HepG2 (cell line): ENCODE data around the gene CCDC86. TPM values are rescaled to one million over a fixed set of nuclear protein-coding genes. Genes with fewer than 3 reads are reported as not detected.

Source experiments
- ATM ChIP-seq: fragments of 450-650 bp; IDR thresholded peaks from 2 replicates; pipeline ENCODE4 v1.7.1; 2017; ENCODE audit warnings: mild to moderate bottlenecking, borderline replicate concordance
- CHCHD3 ChIP-seq: sonication (generic); formaldehyde crosslinking; IDR thresholded peaks from 2 replicates; pipeline ENCODE4 v1.8.0; 2022; ENCODE audit warnings: mild to moderate bottlenecking, missing genetic modification reagents, moderate library complexity
- CHD2 ChIP-seq: IDR thresholded peaks from 2 replicates; pipeline ENCODE4 v1.6.1; 2011; ENCODE audit warnings: low read depth, low read length, improper control_type of control experiment
- DZIP1 ChIP-seq: sonication (generic); formaldehyde crosslinking; IDR thresholded peaks from 2 replicates; pipeline ENCODE4 v1.5.0; 2020; ENCODE audit warnings: mild to moderate bottlenecking, missing genetic modification reagents
- ELF4 ChIP-seq: sonication (generic); formaldehyde crosslinking; IDR thresholded peaks from 2 replicates; pipeline ENCODE4 v1.5.0; 2020; ENCODE audit warnings: missing genetic modification reagents, mild to moderate bottlenecking, moderate library complexity, borderline replicate concordance
- GTF2F1 ChIP-seq: fragments of 150-350 bp; IDR thresholded peaks from 2 replicates; pipeline ENCODE4 v1.6.1; 2014; ENCODE audit warnings: low read length
- HMG20A ChIP-seq: IDR thresholded peaks from 2 replicates; pipeline ENCODE4 v1.6.1; 2016; ENCODE audit warnings: borderline replicate concordance
- IKZF4 ChIP-seq: sonication (generic); formaldehyde crosslinking; IDR thresholded peaks from 2 replicates; pipeline ENCODE4 v1.5.1; 2020; ENCODE audit warnings: borderline replicate concordance, mild to moderate bottlenecking, low read depth, missing genetic modification reagents; ENCODE audit errors: not compliant biosample characterization
- KAT8 ChIP-seq: IDR thresholded peaks from 2 replicates; pipeline ENCODE4 v1.6.1; 2016; ENCODE audit warnings: missing genetic modification reagents, missing compliant biosample characterization
- KDM4B ChIP-seq: sonication (generic); formaldehyde crosslinking; IDR thresholded peaks from 2 replicates; pipeline ENCODE4 v1.4.0; 2020; ENCODE audit warnings: missing genetic modification reagents
- MBD4 ChIP-seq: IDR thresholded peaks from 2 replicates; pipeline ENCODE4 v1.6.1; 2012; ENCODE audit warnings: low read length, inconsistent platforms, borderline replicate concordance
- MYNN ChIP-seq: sonication (generic); formaldehyde crosslinking; IDR thresholded peaks from 2 replicates; pipeline ENCODE4 v1.4.0; 2020; ENCODE audit warnings: mild to moderate bottlenecking, low read depth, missing genetic modification reagents
- PPARG ChIP-seq: conservative IDR thresholded peaks from 2 replicates; pipeline ENCODE4 v1.6.1; 2016; ENCODE audit warnings: missing biosample characterization, missing genetic modification reagents
- RFX5 ChIP-seq: IDR thresholded peaks from 2 replicates; pipeline ENCODE4 v1.6.1; 2011; ENCODE audit warnings: low read depth, low read length, improper control_type of control experiment
- RNF2 ChIP-seq: fragments of 450-650 bp; conservative IDR thresholded peaks from 2 replicates; pipeline ENCODE4 v1.6.1; 2016; ENCODE audit warnings: low read depth
- SP5 ChIP-seq: IDR thresholded peaks from 2 replicates; pipeline ENCODE4 v1.6.1; 2016; ENCODE audit warnings: low read depth, borderline replicate concordance
- UBTF ChIP-seq: sonication (generic); formaldehyde crosslinking; IDR thresholded peaks from 2 replicates; pipeline ENCODE4 v1.4.0; 2020; ENCODE audit warnings: mild to moderate bottlenecking, missing genetic modification reagents
- ZNF225 ChIP-seq: sonication (generic); formaldehyde crosslinking; IDR thresholded peaks from 2 replicates; pipeline ENCODE4 v1.4.0; 2020; ENCODE audit warnings: mild to moderate bottlenecking, missing genetic modification reagents
- ZNF256 ChIP-seq: sonication (generic); formaldehyde crosslinking; conservative IDR thresholded peaks from 2 replicates; pipeline ENCODE4 v1.4.0; 2020; ENCODE audit warnings: missing genetic modification reagents
- ZNF558 ChIP-seq: sonication (generic); formaldehyde crosslinking; IDR thresholded peaks from 2 replicates; pipeline ENCODE4 v1.9.0; 2022; ENCODE audit warnings: mild to moderate bottlenecking, missing genetic modification reagents, borderline replicate concordance
- ZNF749 ChIP-seq: sonication (generic); formaldehyde crosslinking; IDR thresholded peaks from 2 replicates; pipeline ENCODE4 v1.8.0; 2022; ENCODE audit warnings: mild to moderate bottlenecking, missing genetic modification reagents, moderate library complexity, borderline replicate concordance
- ZNF75D ChIP-seq: sonication (generic); formaldehyde crosslinking; IDR thresholded peaks from 2 replicates; pipeline ENCODE4 v1.8.1; 2023; ENCODE audit warnings: missing genetic modification reagents, mild to moderate bottlenecking, borderline replicate concordance
- ZNF768 ChIP-seq: sonication (generic); formaldehyde crosslinking; IDR thresholded peaks from 2 replicates; pipeline ENCODE4 v1.4.0; 2020; ENCODE audit warnings: missing genetic modification reagents
- polyA plus RNA-seq, 8 experiments: library from polyadenylated mRNA; depleted of rRNA in 3 of 8; stranded (reverse) in 7 of 8; unstranded in 1 of 8; fragments of >200 nt; fragmentation: Illumina TruSeq in 4 of 8; extraction: Trizol in 4 of 8; gene quantifications; 2 replicates each; pipeline versions ENCODE4 v1.2.1 to v1.2.3, GENCODE V29; 2011 to 2016; ENCODE audit warnings: low read depth in 4 of 8, missing spikeins in 1 of 8, mixed read lengths in 1 of 8; ENCODE audit not compliant: insufficient read depth in 1 of 8
- total RNA-seq, 5 experiments: library from RNA; depleted of rRNA; stranded (reverse); fragments of >200 nt; fragmentation: Illumina TruSeq; extraction: Trizol; gene quantifications; 2 replicates each; pipeline ENCODE4 v1.2.3, GENCODE V29; 2016; ENCODE audit warnings: low read depth in 1 of 5
- TF ChIP-seq, protein P1 (sequence below): sonication (generic); formaldehyde crosslinking; IDR thresholded peaks from 2 replicates; pipeline ENCODE4 v1.5.1; 2020; ENCODE audit warnings: missing genetic modification reagents, mild to moderate bottlenecking, borderline replicate concordance

Gene CCDC86
- total and polyA plus RNA-seq, 2 of the 13 experiments (the other 11 are each of a cell fraction or from before 2014, with no cell fraction given): 33.8 to 37.6 TPM

DNA sequence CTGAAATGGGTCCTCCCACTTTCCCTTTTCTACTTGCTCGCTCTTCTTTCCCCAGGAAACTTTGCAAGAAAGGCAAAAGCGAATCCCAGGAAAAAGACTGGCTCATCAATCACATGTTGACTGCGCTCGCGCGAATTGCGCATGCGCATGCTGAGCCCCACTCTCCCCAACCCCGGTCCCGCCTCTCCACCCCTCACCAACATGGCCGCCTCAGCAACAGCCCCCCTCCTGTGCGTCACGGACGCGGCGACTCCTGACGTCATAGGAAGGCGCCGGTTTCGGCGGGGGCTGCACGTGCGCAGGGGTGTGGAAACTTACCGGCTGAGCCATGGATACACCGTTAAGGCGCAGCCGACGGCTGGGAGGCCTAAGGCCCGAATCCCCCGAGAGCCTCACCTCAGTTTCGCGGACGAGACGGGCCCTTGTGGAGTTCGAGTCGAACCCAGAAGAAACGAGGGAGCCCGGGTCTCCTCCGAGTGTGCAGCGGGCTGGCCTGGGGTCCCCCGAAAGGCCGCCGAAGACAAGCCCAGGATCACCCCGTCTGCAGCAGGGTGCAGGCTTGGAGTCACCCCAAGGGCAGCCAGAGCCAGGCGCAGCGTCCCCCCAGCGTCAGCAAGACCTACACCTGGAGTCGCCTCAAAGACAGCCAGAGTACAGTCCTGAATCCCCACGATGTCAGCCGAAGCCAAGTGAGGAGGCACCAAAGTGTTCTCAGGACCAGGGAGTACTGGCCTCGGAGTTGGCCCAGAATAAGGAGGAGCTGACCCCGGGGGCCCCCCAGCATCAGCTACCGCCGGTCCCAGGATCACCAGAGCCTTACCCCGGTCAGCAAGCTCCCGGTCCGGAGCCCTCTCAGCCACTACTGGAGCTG, at the start of gene CCDC86 (continued):
- TF ChIP-seq ZNF558 (CRISPR knock-in tag) (peak; percentile 78; the same call in 1 of the 2 replicates), RNF2 (no peak; the same call in 1 of the 2 replicates), CHCHD3 (CRISPR knock-in tag) (no peak), DZIP1 (CRISPR knock-in tag) (no peak), SP5 (CRISPR knock-in tag) (peak; percentile 67; the same call in 1 of the 2 replicates), UBTF (CRISPR knock-in tag) (peak; percentile 72), HMG20A (CRISPR knock-in tag) (no peak; the same call in 1 of the 2 replicates), GTF2F1 (no peak), ZNF768 (peak; percentile 40; the same call in 1 of the 2 replicates), MYNN (CRISPR knock-in tag) (no peak), ZNF75D (no peak), ZNF256 (CRISPR knock-in tag) (no peak), KAT8 (CRISPR knock-in tag) (peak; percentile 97), ATM (no peak), RFX5 (peak; percentile 85), CHD2 (peak; percentile 31; the same call in 1 of the 2 replicates), ZNF749 (peak; percentile 90; the same call in 1 of the 2 replicates), ZNF225 (peak; percentile 55; the same call in 1 of the 2 replicates), PPARG (no peak; the same call in 1 of the 2 replicates), KDM4B (CRISPR knock-in tag) (peak; percentile 78; the same call in 1 of the 2 replicates), MBD4 (no peak), ELF4 (CRISPR knock-in tag) (no peak), IKZF4 (CRISPR knock-in tag) (peak; percentile 86)
- TF ChIP-seq, protein P1, sequence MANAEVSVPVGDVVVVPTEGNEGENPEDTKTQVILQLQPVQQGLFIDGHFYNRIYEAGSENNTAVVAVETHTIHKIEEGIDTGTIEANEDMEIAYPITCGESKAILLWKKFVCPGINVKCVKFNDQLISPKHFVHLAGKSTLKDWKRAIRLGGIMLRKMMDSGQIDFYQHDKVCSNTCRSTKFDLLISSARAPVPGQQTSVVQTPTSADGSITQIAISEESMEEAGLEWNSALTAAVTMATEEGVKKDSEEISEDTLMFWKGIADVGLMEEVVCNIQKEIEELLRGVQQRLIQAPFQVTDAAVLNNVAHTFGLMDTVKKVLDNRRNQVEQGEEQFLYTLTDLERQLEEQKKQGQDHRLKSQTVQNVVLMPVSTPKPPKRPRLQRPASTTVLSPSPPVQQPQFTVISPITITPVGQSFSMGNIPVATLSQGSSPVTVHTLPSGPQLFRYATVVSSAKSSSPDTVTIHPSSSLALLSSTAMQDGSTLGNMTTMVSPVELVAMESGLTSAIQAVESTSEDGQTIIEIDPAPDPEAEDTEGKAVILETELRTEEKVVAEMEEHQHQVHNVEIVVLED (CRISPR knock-in tag): peak; percentile 91
